ENCODE data around the gene RAB28.
"Not testable (repeated sequence)": the region's sequence is repeated elsewhere in the genome, so short reads cannot be mapped to it uniquely, and the experiment has no call there.

The RAB28 gene

GRCh38 chr4:13449590-13449989 is 34.5 kb downstream of the RAB28 start:
- DNase-seq (ENCODE audit: low read depth) = no peak

- DNase-seq (ENCODE audit: low read depth) = no peak
Observed at GRCh38 chr4:13445841-13446790, 38.0 kb downstream of the RAB28 start.

- DNase-seq (ENCODE audit: low read depth) = no peak
Observed at GRCh38 chr4:13441506-13441905, 42.6 kb downstream of the RAB28 start.

- no peak for DNase-seq (ENCODE audit: low read depth)
Observed at GRCh38 chr4:13436962-13437361, 47.2 kb downstream of the RAB28 start.

- DNase-seq (ENCODE audit: low read depth) = no peak
Observed at GRCh38 chr4:13432453-13432852, 51.7 kb downstream of the RAB28 start.

- DNase-seq (ENCODE audit: low read depth) = no peak
Observed at GRCh38 chr4:13430834-13431568, 53.1 kb downstream of the RAB28 start.

- DNase-seq (ENCODE audit: low read depth) = no peak
Observed at GRCh38 chr4:13427599-13428325, 56.4 kb downstream of the RAB28 start.

GRCh38 chr4:13415068-13415785 is 68.9 kb downstream of the RAB28 start:
- no peak for DNase-seq (ENCODE audit: low read depth)

GRCh38 chr4:13413729-13414437 is 70.3 kb downstream of the RAB28 start:
- no peak for DNase-seq (ENCODE audit: low read depth)

- DNase-seq (ENCODE audit: low read depth) = no peak
Observed at GRCh38 chr4:13411942-13412341, 72.2 kb downstream of the RAB28 start.

- DNase-seq (ENCODE audit: low read depth) = no peak
Observed at GRCh38 chr4:13409324-13409723, 74.8 kb downstream of the RAB28 start.

GRCh38 chr4:13406156-13406555 is 78.0 kb downstream of the RAB28 start:
- not testable (repeated sequence) for DNase-seq (ENCODE audit: low read depth)

- DNase-seq (ENCODE audit: low read depth) = no peak
Observed at GRCh38 chr4:13403833-13404232, 80.3 kb downstream of the RAB28 start.

GRCh38 chr4:13403326-13403725 is 80.8 kb downstream of the RAB28 start:
- no peak for DNase-seq (ENCODE audit: low read depth)

GRCh38 chr4:13399257-13399656 is 84.9 kb downstream of the RAB28 start:
- no peak for DNase-seq (ENCODE audit: low read depth)

GRCh38 chr4:13396161-13396560 is 88.0 kb downstream of the RAB28 start:
- no peak for DNase-seq (ENCODE audit: low read depth)

- DNase-seq (ENCODE audit: low read depth) = not testable (repeated sequence)
Observed at GRCh38 chr4:13389901-13390300, 94.2 kb downstream of the RAB28 start.

GRCh38 chr4:13386405-13387107 is 97.6 kb downstream of the RAB28 start:
- DNase-seq (ENCODE audit: low read depth) = no peak

- DNase-seq (ENCODE audit: low read depth) = no peak
Observed at GRCh38 chr4:13384055-13384454, 100.1 kb downstream of the RAB28 start.

GRCh38 chr4:13378973-13379759 is 105.0 kb downstream of the RAB28 start:
- no peak for DNase-seq (ENCODE audit: low read depth)
